HG02870 (cell line): ENCODE measurements around the gene CD300LD.

Source experiments
- ATAC-seq: cut with Tn5 transposase; IDR thresholded peaks from one replicate; pipeline ENCODE4 v1.9.1; 2021; ENCODE audit warnings: mild to moderate bottlenecking, moderate library complexity; ENCODE audit not compliant: unreplicated experiment

The CD300LD gene

DNA sequence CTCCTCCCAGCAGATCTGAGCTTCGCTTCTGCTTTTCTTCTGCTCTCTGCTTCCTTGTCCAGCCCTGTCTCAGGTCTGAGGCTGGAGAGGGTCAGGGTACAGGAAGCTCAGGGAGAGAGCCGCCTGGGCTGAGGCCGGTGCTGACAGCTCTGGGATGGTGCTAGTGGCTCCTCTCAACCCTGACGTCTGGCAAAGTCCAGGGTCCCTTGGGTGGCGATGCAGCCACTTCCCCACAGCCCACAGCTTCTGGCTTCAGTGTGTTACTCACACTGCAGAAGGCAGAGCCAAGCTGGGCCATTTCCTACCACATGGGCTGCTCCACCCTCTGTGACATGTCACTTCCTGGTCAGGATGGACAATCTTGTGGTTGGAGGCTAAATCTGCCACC is 46.2 kb downstream of the CD300LD start, which contains the start of gene CD300C:
Gene CD300C (minus strand): TSS at position 273 of the 388 bp plus-strand sequence. CDS start 333 bp downstream, outside the sequence.
- ATAC-seq: no peak

DNA sequence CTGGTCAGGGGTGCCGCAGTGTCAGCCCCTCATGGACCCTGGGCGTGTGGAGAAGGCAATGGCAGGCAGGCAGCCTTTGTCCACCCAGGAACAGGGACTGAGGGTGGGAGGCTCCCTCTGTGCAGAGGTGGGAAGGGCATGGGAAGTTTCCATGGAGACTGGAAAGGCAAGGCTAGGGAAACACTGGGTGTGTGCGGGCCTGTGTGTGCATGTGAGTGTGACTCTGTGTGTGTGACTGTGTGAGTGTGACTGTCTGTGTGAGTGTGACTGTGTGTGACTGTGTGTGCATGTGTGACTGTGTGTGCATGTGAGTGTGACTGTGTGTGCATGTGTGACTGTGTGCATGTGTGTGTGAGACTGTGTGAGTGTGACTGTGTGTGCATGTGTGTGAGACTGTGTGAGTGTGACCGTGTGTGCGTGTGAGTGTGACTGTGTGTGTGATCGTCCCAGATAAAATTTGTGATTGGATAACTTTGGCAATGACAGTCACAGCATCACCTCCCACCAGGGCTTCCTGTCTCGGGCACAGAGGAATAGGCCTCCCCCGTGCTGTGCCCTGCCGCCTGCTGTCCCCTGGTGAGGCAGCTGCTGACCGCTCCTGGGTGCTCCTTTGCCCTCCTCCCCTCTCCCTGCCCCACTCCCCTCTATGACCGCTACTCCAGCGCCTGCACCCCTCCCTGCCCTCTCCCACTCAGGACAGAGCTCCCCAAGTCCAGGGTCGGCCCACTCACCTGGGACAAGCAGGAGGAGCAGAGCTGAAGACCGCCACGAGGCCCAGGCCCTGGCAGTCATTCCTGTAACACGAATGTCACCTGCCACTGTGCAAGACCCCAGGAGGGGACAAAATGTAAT is 46.9 kb downstream of the CD300LD start:
- ATAC-seq: no peak

GRCh38 chr17:74543891-74544760 is 48.0 kb downstream of the CD300LD start:
- no peak for ATAC-seq

GRCh38 chr17:74543406-74543805 is 48.7 kb downstream of the CD300LD start:
- no peak for ATAC-seq

DNA sequence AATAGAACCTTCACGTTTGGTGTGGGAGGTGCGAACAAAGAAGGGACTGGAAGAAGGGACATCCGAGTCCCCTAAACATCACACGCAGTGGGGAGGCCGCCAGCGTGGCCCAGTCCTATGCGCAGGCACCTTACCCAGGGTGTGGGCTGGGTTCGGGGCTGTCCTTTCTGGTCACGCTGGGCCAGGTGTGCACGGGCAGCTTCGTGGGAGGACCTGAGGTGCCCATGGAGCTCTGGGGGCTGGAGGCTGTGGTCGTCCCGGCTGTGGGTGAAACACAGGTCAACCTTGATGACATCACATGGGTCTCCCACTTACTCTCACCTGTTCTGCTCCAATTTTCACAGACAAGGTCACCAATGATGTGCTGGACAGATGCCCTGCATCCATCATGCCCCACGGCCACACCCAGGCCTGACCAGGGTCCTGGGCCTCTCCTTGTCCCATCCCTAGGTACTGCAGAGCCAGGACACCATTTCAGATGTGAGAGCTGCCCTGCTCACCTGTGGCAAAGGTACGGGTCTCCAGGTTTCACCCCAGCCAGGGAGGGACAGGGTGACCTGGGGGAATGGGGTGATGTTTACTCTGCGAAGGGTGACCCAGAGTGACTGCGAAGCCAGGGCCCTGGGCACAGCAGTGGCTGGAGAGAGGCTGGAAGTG is 49.2 kb downstream of the CD300LD start:
- ATAC-seq: no peak

- ATAC-seq: no peak
Measured at GRCh38 chr17:74542166-74542565, 49.9 kb downstream of the CD300LD start.

DNA sequence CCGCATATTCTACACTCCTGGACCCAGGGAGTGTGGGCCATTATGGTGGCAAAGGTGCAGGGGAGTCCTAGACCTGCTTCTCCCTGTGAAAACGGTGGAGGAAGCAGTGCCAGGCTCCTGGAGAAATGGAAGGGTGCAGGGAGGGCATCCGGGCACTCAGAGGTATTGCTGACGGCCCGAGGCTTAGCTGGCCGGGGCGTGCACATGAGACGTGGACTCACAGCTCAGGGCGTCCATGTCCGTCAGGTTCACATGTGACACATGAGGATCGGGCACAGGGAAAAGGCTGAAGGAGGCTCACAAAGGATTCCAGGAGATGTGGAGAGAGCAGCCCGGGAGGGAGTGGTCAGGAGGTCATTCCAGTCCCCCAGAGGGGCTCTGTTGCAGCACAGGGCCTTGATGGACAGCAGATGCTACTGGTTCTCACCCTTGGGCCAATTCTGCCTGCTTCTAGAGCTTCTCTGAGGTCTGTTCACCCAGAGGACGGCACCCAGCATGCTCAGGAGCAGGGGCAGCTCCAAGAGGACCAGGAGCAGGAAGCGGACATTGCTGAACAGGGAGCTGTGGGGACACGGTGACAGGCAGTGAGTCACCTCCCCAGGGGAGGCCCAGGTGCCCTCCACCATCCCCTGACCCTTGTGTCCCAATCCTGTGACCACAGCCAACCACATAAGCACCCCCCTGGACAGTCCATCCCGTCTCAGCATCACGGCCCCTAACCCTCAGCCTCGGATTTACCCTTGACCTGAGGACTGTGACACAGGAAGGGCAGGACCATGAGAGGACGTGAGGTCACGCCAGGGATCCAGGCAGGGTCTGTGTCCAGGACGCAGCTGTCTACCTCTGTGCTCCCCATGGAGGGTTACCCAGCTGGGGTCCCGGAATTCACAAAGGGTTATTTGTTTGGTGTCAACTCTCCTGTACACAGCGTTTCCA is 50.6 kb downstream of the CD300LD start:
- no peak for ATAC-seq

- no peak for ATAC-seq
Measured at GRCh38 chr17:74539281-74539820, 52.7 kb downstream of the CD300LD start.

GRCh38 chr17:74536890-74537289 is 55.2 kb downstream of the CD300LD start:
- no peak for ATAC-seq

DNA sequence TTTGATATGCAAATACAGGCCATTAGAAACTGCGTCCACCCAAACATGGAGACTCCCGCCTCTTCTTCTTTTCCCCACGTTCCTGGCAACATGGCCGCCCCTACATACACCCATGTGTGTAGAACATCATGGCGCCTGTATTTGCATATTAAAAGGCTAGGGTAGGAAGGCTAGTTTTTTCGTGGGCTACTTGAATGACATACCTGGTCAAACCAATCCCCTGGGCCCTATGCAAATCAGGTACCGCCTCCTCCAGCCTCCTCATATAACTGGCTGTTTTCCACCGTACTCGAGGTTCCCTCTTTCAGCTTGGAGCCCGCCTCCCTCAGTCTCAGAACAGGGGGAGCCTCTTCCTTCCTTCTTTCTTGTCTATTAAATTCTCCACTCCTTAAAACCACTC is 60.0 kb downstream of the CD300LD start:
- ATAC-seq: no peak

DNA sequence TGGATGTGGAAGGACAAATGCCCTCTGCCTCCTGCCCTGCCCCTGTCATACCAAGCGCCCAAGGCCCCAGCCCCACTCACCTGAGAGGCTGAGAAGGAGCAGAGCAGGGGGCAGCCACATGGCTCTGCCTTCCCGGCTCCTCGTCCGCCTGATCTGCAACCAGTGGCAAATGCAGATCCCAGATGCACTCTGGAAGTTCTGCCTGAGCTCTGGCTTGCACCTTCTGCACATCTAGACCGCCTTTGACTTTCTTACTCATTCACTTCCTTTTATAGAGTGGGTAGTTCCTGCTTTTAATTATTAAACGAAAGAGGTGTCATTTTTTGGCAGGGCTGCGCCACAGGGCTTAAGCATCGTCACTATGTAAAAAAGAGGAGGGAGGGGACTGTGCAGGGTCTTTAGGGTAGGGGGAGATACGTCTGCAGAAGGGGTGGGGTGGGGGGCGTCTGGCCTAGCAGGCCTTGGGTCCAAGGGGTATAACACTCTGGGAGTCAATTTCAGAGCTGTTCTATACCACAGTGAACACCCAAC is 60.8 kb downstream of the CD300LD start, which contains the start of gene CD300LB:
Gene CD300LB (minus strand): TSS at position 245 of the 531 bp plus-strand sequence. CDS start 125 bp downstream, at position 120.
- no peak for ATAC-seq

DNA sequence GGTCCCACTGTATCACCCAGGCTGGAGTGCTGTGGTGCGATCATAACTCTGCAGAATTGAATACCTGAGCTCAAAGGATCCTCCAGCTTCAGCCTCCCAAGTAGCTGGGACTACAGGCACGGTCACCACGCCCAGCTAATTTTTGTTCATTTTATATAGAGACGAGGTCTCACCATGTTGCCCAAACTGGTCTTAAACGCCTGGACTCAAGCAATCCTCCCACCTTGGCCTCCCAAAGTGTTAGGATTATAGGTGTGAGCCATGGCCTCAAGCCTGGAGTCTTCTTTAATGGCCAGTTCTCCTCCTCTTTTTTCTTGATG is 61.3 kb downstream of the CD300LD start:
- ATAC-seq: no peak
